Cardiac muscle cell (in vitro differentiated cells and primary cell): Measurements from ENCODE around the gene CASP10. TPM values are rescaled to one million over a fixed set of nuclear protein-coding genes. Genes with fewer than 3 reads are reported as not detected.

Experiments used
- DNase-seq, 2 donors: peaks; one replicate each; pipeline versions ENCODE4 v3.0.0 to v3.0.0-alpha.2; 2010 to 2017; ENCODE audit warnings: low read depth in 1 of 2, low spot score in 1 of 2
- H3K27ac ChIP-seq: fragments of 200-600 bp; sonication (generic); 2 replicates; pipeline ENCODE4 v1.5.1; 2016
- H3K27me3 ChIP-seq: fragments of 200-600 bp; sonication (generic); 2 replicates; pipeline ENCODE4 v1.6.0; 2016; ENCODE audit warnings: control low read depth
- H3K36me3 ChIP-seq: fragments of 200-600 bp; sonication (generic); 2 replicates; pipeline ENCODE4 v1.5.1; 2016; ENCODE audit warnings: control low read depth
- H3K4me1 ChIP-seq: fragments of 200-600 bp; sonication (generic); 2 replicates; pipeline ENCODE4 v1.8.1; 2017; ENCODE audit warnings: low read depth, mild to moderate bottlenecking, mixed run types
- H3K4me3 ChIP-seq: fragments of 200-600 bp; sonication (generic); 2 replicates; pipeline ENCODE4 v1.5.1; 2016; ENCODE audit warnings: mild to moderate bottlenecking
- H3K9me3 ChIP-seq: fragments of 200-600 bp; sonication (generic); 2 replicates; pipeline ENCODE4 v1.5.1; 2017; ENCODE audit warnings: low read depth, mild to moderate bottlenecking, control low read depth
- polyA plus RNA-seq: library from polyadenylated mRNA; unstranded; fragments of >200 nt; fragmentation: Nextera tagmentation; extraction: Ambion mirVana; gene quantifications from 2 replicates; pipeline ENCODE4 v1.2.1, GENCODE V29; 2016
- total RNA-seq: library from RNA; depleted of rRNA; stranded (reverse); fragments of >200 nt; gene quantifications from 2 replicates; pipeline ENCODE4 v1.2.3, GENCODE V29; 2016
- TF ChIP-seq, protein P1 (sequence below): IDR thresholded peaks from 2 replicates; pipeline ENCODE4 v1.5.1; 2012; ENCODE audit warnings: low read depth, mild to moderate bottlenecking, low read length

Gene CASP10
- total and polyA plus RNA-seq, 2 experiments from 2014 or later = 0.45 to 0.86 TPM

DNA sequence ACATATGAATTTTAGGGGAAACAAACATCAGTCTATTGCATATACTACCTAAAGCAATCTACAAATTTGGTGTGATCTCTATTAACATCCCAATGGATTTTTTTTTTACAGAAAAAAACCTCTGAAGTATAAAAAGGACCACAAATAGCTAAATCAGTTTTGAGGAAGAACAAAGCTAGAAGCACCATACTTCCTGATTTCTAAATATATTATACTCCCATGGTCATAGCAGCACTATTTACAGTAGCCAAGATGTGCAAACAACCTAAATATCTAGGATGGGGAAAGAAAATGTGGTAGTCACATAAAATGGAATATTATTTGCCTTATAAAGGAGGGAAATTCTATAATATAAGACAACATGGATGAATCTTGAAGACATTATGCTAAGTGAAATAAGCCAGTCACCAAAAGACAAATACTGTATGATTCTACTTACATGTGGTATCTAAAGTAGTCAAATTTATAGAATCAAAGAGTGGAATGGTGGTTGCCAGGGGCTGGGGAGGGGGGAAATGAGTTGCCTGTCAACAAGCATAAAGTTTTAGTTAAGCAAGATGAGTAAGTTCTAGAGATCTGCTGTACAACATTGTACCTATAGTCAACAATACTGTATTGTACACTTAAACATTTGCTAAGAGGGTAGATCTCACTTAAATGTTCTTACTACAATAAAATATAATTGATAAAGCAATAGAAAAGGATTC, 59.8 kb downstream of the CASP10 start:
- no peak overlapping the region for H3K4me3 ChIP-seq
- no peaks in the 10 kb centered on the region for H3K4me1 ChIP-seq
- no peaks in the 10 kb centered on the region for H3K27me3 ChIP-seq
- no peaks in the 10 kb centered on the region for H3K9me3 ChIP-seq
- no peaks in the 10 kb centered on the region for H3K36me3 ChIP-seq
- DNase-seq = no peak
- TF ChIP-seq, protein P1, sequence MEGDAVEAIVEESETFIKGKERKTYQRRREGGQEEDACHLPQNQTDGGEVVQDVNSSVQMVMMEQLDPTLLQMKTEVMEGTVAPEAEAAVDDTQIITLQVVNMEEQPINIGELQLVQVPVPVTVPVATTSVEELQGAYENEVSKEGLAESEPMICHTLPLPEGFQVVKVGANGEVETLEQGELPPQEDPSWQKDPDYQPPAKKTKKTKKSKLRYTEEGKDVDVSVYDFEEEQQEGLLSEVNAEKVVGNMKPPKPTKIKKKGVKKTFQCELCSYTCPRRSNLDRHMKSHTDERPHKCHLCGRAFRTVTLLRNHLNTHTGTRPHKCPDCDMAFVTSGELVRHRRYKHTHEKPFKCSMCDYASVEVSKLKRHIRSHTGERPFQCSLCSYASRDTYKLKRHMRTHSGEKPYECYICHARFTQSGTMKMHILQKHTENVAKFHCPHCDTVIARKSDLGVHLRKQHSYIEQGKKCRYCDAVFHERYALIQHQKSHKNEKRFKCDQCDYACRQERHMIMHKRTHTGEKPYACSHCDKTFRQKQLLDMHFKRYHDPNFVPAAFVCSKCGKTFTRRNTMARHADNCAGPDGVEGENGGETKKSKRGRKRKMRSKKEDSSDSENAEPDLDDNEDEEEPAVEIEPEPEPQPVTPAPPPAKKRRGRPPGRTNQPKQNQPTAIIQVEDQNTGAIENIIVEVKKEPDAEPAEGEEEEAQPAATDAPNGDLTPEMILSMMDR = no peak
- H3K27ac ChIP-seq = no peak overlapping the region

DNA sequence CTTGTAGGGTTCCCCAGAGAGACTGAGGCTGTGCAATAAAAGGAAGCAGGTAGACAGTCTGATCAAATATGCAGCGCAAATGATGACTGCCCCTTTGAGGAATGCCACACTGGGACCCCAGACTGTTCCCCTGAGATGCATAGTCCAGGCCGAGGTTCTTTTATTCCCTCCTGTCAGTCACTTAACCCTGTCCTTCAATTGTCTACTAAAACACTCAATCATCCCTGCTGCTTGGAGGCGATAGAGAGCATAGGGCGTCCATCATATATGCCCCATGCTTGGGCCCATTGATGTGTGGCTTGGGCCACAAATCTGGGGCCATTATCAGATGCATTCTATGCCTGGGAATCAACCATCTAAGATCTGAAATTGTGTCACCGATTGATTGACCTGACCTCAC, 61.9 kb downstream of the CASP10 start:
- H3K4me1 ChIP-seq = no peaks in the 10 kb centered on the region
- H3K27me3 ChIP-seq = no peaks in the 10 kb centered on the region
- H3K9me3 ChIP-seq = no peaks in the 10 kb centered on the region
- no peak overlapping the region for H3K27ac ChIP-seq
- DNase-seq = no peak
- H3K36me3 ChIP-seq = no peaks in the 10 kb centered on the region
- no peak overlapping the region for H3K4me3 ChIP-seq
- TF ChIP-seq, protein P1 = no peak

DNA sequence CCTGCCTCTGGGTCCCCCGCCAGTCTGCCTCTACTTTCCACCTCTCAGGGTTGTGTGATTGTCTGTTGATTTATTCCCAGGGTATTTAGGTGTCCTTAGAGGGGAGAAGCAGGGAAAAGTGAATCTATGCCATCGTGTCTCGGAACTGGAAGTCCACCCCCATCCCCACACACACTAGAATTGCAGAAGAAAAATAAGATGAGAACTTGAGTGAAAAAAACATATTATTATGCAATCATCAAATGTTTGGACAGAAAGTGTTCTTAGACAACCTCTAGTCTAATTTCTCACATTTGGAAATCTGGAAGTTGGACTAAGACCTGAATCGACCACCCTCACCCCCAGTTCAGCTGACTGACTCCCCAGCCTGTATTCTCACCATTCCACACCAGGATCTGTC, 63.3 kb downstream of the CASP10 start:
- DNase-seq = no peak
- Histone ChIP-seq H3K9me3 (no peaks in the 10 kb centered on the region), H3K27ac (no peak overlapping the region), H3K36me3 (no peaks in the 10 kb centered on the region), H3K4me3 (no peak overlapping the region), H3K4me1 (no peaks in the 10 kb centered on the region), H3K27me3 (no peaks in the 10 kb centered on the region)
- TF ChIP-seq, protein P1 = no peak

DNA sequence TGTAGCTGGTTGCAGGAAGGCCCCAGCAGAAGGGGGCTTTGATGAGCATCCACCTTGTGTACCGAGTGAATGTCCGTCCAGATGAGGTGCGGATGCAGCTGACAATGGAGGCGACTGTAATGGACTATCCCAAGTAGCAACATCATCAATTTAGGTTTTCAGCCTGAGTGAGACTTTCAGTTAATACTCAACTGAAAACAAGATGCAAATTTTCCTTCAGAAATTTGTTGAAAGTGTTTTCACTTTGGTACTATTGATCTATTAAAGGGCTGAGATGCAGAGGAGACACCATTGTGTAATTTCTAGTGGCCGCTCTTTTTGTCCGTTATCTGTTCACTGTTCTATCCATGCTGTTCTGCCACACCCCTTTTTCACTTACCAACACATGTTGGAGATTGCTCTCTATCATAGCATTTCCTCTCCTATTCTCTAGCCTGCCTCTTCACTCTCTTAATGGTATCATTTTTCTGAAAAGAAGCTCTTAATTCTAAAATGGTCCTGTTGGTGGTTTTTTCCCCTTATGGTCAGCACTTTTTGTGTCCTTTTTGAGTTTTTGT, 65.4 kb downstream of the CASP10 start:
- TF ChIP-seq, protein P1 = no peak
- DNase-seq = no peak
- Histone ChIP-seq H3K36me3 (no peaks in the 10 kb centered on the region), H3K9me3 (no peaks in the 10 kb centered on the region), H3K4me3 (no peak overlapping the region), H3K27ac (no peak overlapping the region), H3K27me3 (no peaks in the 10 kb centered on the region), H3K4me1 (no peaks in the 10 kb centered on the region)

DNA sequence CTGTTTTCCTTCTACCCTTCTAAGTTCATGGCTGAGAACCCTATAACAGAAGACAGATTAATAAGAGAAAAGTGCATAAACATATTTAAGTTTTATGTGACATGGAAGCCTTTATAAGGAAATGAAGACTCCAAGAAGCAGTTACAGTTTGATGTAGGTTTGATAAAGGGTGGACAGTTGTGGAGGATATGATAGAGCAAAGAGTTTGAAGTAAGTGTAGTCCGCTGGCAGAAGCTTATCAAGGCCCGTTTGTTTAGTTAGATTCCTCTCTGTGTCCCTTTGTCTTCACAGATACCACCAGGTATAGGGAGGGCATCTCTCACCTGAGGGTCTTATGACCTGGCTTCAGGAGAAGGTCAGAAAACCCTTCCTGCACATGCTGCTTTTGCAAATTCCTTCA, 66.9 kb downstream of the CASP10 start:
- TF ChIP-seq, protein P1 = no peak
- Histone ChIP-seq H3K4me1 (peaks cover 3% of the 10 kb centered on the region), H3K9me3 (no peaks in the 10 kb centered on the region), H3K27ac (no peak overlapping the region), H3K36me3 (no peaks in the 10 kb centered on the region), H3K27me3 (no peaks in the 10 kb centered on the region), H3K4me3 (no peak overlapping the region)
- no peak for DNase-seq
